Epithelial cell of proximal tubule (primary cell): ENCODE measurements around the gene PLD4. TPM values are rescaled to one million over a fixed set of nuclear protein-coding genes. Genes with fewer than 3 reads are reported as not detected.

Experiments
- DNase-seq: peaks from one replicate; pipeline ENCODE4 v3.0.0-alpha.2; 2011; ENCODE audit warnings: low read depth
- H3K4me3 ChIP-seq: 2 replicates; pipeline ENCODE4 v1.5.1; 2011; ENCODE audit warnings: low read depth, mild to moderate bottlenecking, low read length
- total RNA-seq: library from RNA; depleted of rRNA; stranded (reverse); fragments of >200 nt; gene quantifications from 2 replicates; pipeline ENCODE4 v1.2.3, GENCODE V29; 2015
- TF ChIP-seq, protein P1 (sequence below): conservative IDR thresholded peaks from 2 replicates; pipeline ENCODE4 v1.5.1; 2012; ENCODE audit warnings: low read depth, mild to moderate bottlenecking, low read length

PLD4 gene
- total RNA-seq, 1 donor from 2014 or later: not detected

DNA sequence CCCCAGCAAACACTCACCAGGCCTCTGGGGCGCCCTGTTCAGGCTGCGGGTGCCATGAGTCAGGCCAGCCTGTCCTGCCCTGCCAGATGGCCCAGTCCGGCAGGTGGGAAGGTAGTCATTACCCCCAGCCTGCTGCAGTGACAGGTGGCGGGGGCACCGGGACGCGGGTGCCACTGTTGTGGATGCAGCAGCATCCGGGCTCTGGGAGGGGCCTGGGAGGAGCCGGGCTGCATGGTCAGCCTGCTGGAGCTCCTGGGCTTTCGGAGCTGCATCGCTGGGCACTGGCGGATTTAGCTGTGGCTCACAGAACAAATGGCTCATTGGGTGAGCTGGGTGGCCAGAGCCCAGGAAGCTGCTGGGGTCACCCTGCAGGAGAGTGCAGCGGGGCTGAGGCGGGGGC is 46.1 kb upstream of the PLD4 start:
- TF ChIP-seq, protein P1, sequence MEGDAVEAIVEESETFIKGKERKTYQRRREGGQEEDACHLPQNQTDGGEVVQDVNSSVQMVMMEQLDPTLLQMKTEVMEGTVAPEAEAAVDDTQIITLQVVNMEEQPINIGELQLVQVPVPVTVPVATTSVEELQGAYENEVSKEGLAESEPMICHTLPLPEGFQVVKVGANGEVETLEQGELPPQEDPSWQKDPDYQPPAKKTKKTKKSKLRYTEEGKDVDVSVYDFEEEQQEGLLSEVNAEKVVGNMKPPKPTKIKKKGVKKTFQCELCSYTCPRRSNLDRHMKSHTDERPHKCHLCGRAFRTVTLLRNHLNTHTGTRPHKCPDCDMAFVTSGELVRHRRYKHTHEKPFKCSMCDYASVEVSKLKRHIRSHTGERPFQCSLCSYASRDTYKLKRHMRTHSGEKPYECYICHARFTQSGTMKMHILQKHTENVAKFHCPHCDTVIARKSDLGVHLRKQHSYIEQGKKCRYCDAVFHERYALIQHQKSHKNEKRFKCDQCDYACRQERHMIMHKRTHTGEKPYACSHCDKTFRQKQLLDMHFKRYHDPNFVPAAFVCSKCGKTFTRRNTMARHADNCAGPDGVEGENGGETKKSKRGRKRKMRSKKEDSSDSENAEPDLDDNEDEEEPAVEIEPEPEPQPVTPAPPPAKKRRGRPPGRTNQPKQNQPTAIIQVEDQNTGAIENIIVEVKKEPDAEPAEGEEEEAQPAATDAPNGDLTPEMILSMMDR: no peak
- no peak overlapping the region for H3K4me3 ChIP-seq
- no peak for DNase-seq

DNA sequence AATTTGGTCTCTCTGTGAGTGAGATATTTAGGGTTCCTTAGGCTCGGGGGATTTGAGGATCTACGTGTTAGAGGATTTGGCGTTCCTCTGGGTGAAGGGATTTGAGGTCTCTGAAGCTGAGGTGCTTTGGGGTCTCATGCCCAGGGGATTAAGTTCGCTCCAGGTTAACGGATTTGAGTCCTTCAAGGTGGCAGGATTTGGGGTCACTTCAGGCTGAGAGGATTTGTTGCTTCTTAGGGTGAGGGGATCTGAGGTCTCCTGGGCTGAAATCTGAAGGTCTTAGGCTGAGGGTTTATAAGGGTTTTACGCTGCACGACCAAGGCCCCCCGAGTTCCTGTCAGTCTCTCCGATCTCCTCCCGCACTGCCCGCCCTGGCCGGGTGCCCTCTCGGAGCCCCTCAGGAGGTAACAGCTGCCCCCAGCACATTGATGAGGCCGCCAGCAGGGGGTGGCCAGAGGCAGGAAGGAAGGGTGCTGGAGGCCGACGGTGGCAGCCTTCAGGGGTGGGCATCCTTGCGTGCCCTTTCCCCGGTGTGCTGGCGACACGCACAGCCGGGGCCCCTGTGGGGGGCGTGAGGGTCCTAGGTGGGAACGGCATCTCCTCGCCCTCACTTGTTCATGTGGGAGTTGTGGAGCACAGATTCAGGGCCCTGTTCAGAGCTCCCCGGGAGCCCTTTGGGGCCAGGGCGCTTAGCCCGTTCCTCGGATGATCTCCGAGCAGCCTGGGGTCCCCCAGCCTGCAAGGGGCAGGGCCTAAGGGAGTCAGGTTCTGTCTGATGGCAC is 45.3 kb upstream of the PLD4 start:
- no peak overlapping the region for H3K4me3 ChIP-seq
- no peak for DNase-seq
- TF ChIP-seq, protein P1: no peak

DNA sequence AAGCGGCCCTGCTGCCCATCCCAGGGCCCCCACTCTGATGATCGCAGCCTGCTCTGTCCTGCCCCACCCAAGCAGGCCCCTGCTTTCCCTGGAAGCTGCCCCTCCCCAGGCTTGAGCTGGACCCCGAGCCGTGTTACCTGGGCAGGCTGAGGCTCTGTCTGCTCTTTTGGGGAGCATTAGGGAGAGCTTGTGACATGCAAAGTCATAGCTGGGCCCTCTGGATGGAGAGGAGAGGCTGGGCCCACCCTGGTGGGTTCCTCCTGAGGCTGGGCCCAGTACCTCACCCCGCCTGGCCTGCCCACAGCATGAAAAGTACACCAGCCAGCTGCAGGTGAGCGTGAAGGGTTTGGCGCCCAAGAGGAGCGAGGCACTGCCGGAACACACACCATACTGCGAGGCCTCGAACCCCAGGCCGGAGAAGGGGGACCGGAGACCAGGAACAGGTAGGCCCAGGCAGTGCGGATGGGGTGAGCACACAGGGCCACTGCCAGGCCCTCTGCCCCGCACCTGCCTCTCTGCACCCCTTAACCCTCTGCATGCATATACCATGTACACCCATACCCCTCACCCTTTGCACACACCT is 44.6 kb upstream of the PLD4 start:
- no peak for DNase-seq
- no peak overlapping the region for H3K4me3 ChIP-seq
- TF ChIP-seq, protein P1: no peak

DNA sequence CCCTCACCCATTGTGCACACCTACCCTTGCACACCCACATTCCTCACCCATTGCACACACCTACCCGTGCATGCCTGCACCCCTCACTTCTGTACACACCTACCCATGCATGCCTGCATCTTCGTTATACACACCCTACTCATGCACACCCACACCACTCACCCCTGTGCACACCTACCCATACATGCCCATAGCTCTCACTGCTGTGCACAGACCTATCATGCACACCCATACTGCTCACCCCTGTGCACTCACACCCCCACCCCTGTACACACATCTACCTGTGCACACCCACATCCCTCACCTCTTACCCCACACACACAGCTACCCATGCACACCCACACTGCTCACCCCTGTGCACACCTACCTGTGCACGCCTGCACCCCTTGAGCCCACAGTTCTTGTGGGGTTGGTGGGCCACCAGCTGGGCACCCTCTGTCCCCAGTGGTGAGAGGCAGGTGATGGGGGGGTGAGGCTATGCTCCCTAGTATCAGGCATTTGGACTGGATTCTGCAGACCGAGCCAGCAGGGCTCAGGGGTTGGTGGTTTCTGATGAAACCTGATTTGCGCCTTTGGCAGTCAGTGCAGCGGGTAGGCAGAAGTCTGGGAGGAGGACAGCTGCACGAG is 44.0 kb upstream of the PLD4 start:
- TF ChIP-seq, protein P1: no peak
- no peak for DNase-seq
- H3K4me3 ChIP-seq: no peak overlapping the region

DNA sequence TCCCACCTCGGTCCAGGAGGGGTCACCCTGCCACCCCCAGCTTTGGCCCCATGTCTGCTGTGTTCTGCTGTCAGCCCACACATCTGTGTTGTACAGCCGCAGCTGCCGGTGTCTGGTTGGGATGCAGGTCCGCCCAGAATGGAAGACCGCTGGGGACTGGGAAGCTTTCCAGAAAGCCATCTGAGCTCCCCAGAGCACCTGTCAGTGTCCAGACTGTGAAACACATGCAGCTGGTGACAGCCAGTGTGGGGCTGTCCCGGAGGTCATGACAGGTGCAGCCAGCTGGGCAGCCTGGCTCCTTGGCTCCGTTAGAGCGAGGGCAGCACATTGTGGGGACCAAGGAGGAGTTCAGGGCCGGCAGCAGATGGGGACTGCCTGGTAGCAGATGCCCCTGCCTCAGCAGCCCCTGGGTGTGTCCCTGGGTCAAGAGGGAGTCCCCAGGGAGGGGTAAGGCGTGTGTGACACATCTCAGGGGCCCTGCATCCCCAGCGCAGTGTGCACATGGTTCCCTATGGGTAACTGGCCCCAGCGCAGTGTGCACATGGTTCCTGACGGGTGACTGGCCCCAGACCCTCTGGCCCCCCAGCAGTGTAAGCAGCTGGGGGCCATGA is 43.2 kb upstream of the PLD4 start:
- TF ChIP-seq, protein P1: no peak
- no peak overlapping the region for H3K4me3 ChIP-seq
- DNase-seq: no peak

DNA sequence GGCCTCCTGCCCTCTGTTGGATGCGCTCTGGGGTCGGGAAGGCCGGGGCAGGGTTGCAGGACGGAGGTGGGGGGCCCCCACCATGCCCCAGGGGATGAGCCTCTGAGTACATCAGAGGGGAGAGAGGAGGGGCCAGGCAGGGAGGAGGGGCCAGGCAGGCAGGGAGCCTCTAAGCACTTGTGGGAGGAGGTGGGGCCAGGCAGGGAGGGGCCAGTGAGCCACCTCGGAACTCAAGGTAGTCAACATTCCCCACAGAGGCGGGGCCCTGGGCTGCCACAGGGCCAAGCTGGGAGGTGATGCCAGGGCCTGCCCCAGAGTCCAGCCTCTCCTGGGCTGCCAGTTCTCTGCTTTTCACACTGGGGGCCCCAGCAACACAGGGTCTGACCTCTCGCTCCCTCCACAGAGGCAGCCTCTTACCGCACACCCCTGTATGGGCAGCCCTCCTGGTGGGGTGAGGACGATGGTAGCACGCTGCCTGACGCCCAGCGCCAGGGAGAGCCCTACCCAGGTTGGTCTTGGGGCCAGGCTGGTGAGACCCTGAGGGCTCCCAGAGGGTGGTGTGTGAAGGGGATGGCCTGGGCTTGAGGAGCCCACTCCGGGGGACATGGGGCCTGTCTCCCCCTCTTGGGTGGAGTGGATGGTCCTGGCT is 42.2 kb upstream of the PLD4 start:
- no peak overlapping the region for H3K4me3 ChIP-seq
- TF ChIP-seq, protein P1: no peak
- no peak for DNase-seq
